Common myeloid progenitor, CD34-positive (primary cell): ENCODE data around the gene ANK3.

ENCODE experiments used
- CTCF ChIA-PET: fragments of 350-600 bp; sonication (Branson Sonifier 250); formaldehyde crosslinking; loops from one replicate; lab custom pipeline; 2021; ENCODE audit warnings: antibody characterized with exemption; lab: Charles Lee
- POLR2A ChIA-PET: fragments of 350-600 bp; sonication (Branson Sonifier 250); formaldehyde crosslinking; loops from one replicate; lab custom pipeline; 2021; ENCODE audit warnings: antibody characterized with exemption; lab: Charles Lee
- DNase-seq, 3 donors: peaks; one replicate each; pipeline versions ENCODE4 v3.0.0 to v3.0.0-alpha.2; 2013
- H3K27ac ChIP-seq, 2 experiments: 1 replicate in 1 of 2; 2 replicates in 1 of 2; pipeline ENCODE4 v1.7.0; 2013; ENCODE audit warnings: inconsistent platforms in 2 of 2, low read length in 2 of 2, mild to moderate bottlenecking in 2 of 2, low read depth in 1 of 2, moderate library complexity in 1 of 2; ENCODE audit not compliant: severe bottlenecking in 2 of 2, insufficient read depth in 1 of 2, poor library complexity in 1 of 2
- H3K27me3 ChIP-seq, 5 experiments: replicated peaks in 2 of 5; 1 replicate in 3 of 5; 2 replicates in 2 of 5; pipeline versions ENCODE4 v1.6.1 to v1.7.0; 2013; ENCODE audit warnings: low read length in 4 of 5, mild to moderate bottlenecking in 2 of 5, moderate library complexity in 2 of 5, inconsistent platforms in 1 of 5; ENCODE audit not compliant: insufficient read depth in 5 of 5, control insufficient read depth in 4 of 5
- H3K36me3 ChIP-seq, 4 experiments: 1 replicate in 2 of 4; 2 replicates in 2 of 4; pipeline versions ENCODE4 v1.6.1 to v1.7.0; 2013; ENCODE audit warnings: low read length in 3 of 4, control low read depth in 1 of 4, mild to moderate bottlenecking in 1 of 4; ENCODE audit not compliant: control insufficient read depth in 4 of 4, insufficient read depth in 4 of 4
- H3K4me1 ChIP-seq, 4 experiments: 1 replicate in 3 of 4; 2 replicates in 1 of 4; pipeline versions ENCODE4 v1.6.1 to v1.7.1; 2013; ENCODE audit warnings: low read length in 3 of 4, mild to moderate bottlenecking in 3 of 4, control low read depth in 1 of 4, inconsistent platforms in 1 of 4, moderate library complexity in 1 of 4; ENCODE audit not compliant: control insufficient read depth in 4 of 4, insufficient read depth in 4 of 4; ENCODE audit errors: control extremely low read depth in 1 of 4
- H3K4me3 ChIP-seq, 7 experiments: 1 replicate in 4 of 7; 2 replicates in 3 of 7; pipeline versions ENCODE4 v1.5.1 to v1.7.0; 2013; ENCODE audit warnings: mild to moderate bottlenecking in 7 of 7, low read length in 6 of 7, moderate library complexity in 6 of 7, inconsistent platforms in 2 of 7, low read depth in 2 of 7, control low read depth in 1 of 7; ENCODE audit not compliant: insufficient read depth in 4 of 7, control insufficient read depth in 1 of 7; ENCODE audit errors: extremely low read depth in 1 of 7
- H3K9me3 ChIP-seq, 5 experiments: 1 replicate in 4 of 5; 2 replicates in 1 of 5; pipeline versions ENCODE4 v1.6.1 to v1.7.1; 2013; ENCODE audit warnings: low read length in 4 of 5, mild to moderate bottlenecking in 2 of 5, inconsistent platforms in 1 of 5, low read depth in 1 of 5, moderate library complexity in 1 of 5; ENCODE audit not compliant: control insufficient read depth in 4 of 5, insufficient read depth in 2 of 5; ENCODE audit errors: control extremely low read depth in 1 of 5
- WGBS: methylation state at CpG from one replicate; pipeline ENCODE4 v1.1.5; 2013; ENCODE audit not compliant: insufficient coverage; 5-methylcytosine and 5-hydroxymethylcytosine counted together

The ANK3 gene

GRCh38 chr10:60347270-60347669, 42.4 kb downstream of the ANK3 start:
- CTCF ChIA-PET = no interaction called here
- H3K4me1 ChIP-seq = no peaks in the 10 kb centered on the region
- no peak overlapping the region for H3K4me3 ChIP-seq
- no CpG with 5 or more reads among the region's 1 CpG for WGBS
- no peak overlapping the region for H3K27ac ChIP-seq
- no peak for DNase-seq
- H3K36me3 ChIP-seq = no peaks in the 10 kb centered on the region
- POLR2A ChIA-PET = no interaction called here
- no peaks in the 10 kb centered on the region for H3K27me3 ChIP-seq
- no peaks in the 10 kb centered on the region for H3K9me3 ChIP-seq

GRCh38 chr10:60346661-60347060, 43.0 kb downstream of the ANK3 start:
- no peaks in the 10 kb centered on the region for H3K4me1 ChIP-seq
- WGBS = no CpG with 5 or more reads among the region's 1 CpG
- no peaks in the 10 kb centered on the region for H3K27me3 ChIP-seq
- ChIA-PET POLR2A (no interaction called here), CTCF (no interaction called here)
- no peaks in the 10 kb centered on the region for H3K36me3 ChIP-seq
- no peaks in the 10 kb centered on the region for H3K9me3 ChIP-seq
- DNase-seq = no peak
- H3K4me3 ChIP-seq = no peak overlapping the region
- no peak overlapping the region for H3K27ac ChIP-seq

GRCh38 chr10:60343254-60343653, 46.4 kb downstream of the ANK3 start:
- H3K9me3 ChIP-seq = no peaks in the 10 kb centered on the region
- POLR2A ChIA-PET = no interaction called here
- no CpG with 5 or more reads among the region's 1 CpG for WGBS
- H3K27ac ChIP-seq = no peak overlapping the region
- no peaks in the 10 kb centered on the region for H3K36me3 ChIP-seq
- no peak overlapping the region for H3K4me3 ChIP-seq
- no peaks in the 10 kb centered on the region for H3K4me1 ChIP-seq
- H3K27me3 ChIP-seq = no peaks in the 10 kb centered on the region
- no peak for DNase-seq
- CTCF ChIA-PET = no interaction called here

GRCh38 chr10:60341969-60342368, 47.7 kb downstream of the ANK3 start:
- no peak overlapping the region for H3K4me3 ChIP-seq
- no peaks in the 10 kb centered on the region for H3K36me3 ChIP-seq
- CTCF ChIA-PET = no interaction called here
- H3K4me1 ChIP-seq = no peaks in the 10 kb centered on the region
- POLR2A ChIA-PET = no interaction called here
- DNase-seq = no peak
- H3K27ac ChIP-seq = no peak overlapping the region
- 100% methylated on average over 1 of the region's 4 CpGs for WGBS
- no peaks in the 10 kb centered on the region for H3K27me3 ChIP-seq
- H3K9me3 ChIP-seq = no peaks in the 10 kb centered on the region

- no peaks in the 10 kb centered on the region for H3K36me3 ChIP-seq
- WGBS = 100% methylated on average over 1 of the region's 1 CpG
- no peak overlapping the region for H3K27ac ChIP-seq
- POLR2A ChIA-PET = no interaction called here
- no peaks in the 10 kb centered on the region for H3K4me1 ChIP-seq
- no peak for DNase-seq
- H3K9me3 ChIP-seq = no peaks in the 10 kb centered on the region
- no peaks in the 10 kb centered on the region for H3K27me3 ChIP-seq
- CTCF ChIA-PET = no interaction called here
- no peak overlapping the region for H3K4me3 ChIP-seq
Observed at GRCh38 chr10:60340973-60341372, 48.7 kb downstream of the ANK3 start.

- Histone ChIP-seq H3K4me1 (no peaks in the 10 kb centered on the region), H3K4me3 (no peak overlapping the region), H3K27ac (no peak overlapping the region), H3K27me3 (no peaks in the 10 kb centered on the region), H3K9me3 (no peaks in the 10 kb centered on the region), H3K36me3 (no peaks in the 10 kb centered on the region)
- WGBS = 75% methylated on average over 4 of the region's 4 CpGs
- DNase-seq = no peak
- ChIA-PET CTCF (no interaction called here), POLR2A (no interaction called here)
Observed at GRCh38 chr10:60339757-60340156, 49.9 kb downstream of the ANK3 start.

- no peak overlapping the region for H3K27ac ChIP-seq
- POLR2A ChIA-PET = no interaction called here
- no peak for DNase-seq
- no peaks in the 10 kb centered on the region for H3K9me3 ChIP-seq
- CTCF ChIA-PET = no interaction called here
- H3K27me3 ChIP-seq = no peaks in the 10 kb centered on the region
- 90% methylated on average over 1 of the region's 2 CpGs for WGBS
- H3K4me3 ChIP-seq = no peak overlapping the region
- H3K4me1 ChIP-seq = no peaks in the 10 kb centered on the region
- H3K36me3 ChIP-seq = no peaks in the 10 kb centered on the region
Observed at GRCh38 chr10:60338786-60339185, 50.9 kb downstream of the ANK3 start.
